Mucosa of stomach (tissue), 1 donor: ENCODE results near the gene SPAM1.

Experiments used
- H3K27me3 ChIP-seq: one replicate; pipeline ENCODE4 v1.7.0; 2013; ENCODE audit warnings: mild to moderate bottlenecking, low read length; ENCODE audit not compliant: control insufficient read depth, insufficient read depth
- H3K36me3 ChIP-seq: one replicate; pipeline ENCODE4 v1.7.0; 2013; ENCODE audit warnings: low read length; ENCODE audit not compliant: control insufficient read depth, insufficient read depth
- H3K4me1 ChIP-seq: one replicate; pipeline ENCODE4 v1.7.0; 2013; ENCODE audit warnings: mild to moderate bottlenecking, low read length; ENCODE audit not compliant: control insufficient read depth, insufficient read depth
- H3K4me3 ChIP-seq: one replicate; pipeline ENCODE4 v1.7.0; 2013; ENCODE audit warnings: low read length
- H3K9ac ChIP-seq: one replicate; pipeline ENCODE4 v1.7.0; 2013; ENCODE audit warnings: mild to moderate bottlenecking, low read length, moderate library complexity
- H3K9me3 ChIP-seq: one replicate; pipeline ENCODE4 v1.7.0; 2013; ENCODE audit warnings: mild to moderate bottlenecking, low read length, moderate library complexity; ENCODE audit not compliant: control insufficient read depth
- donor health status: Pancreatic carcinoma.

SPAM1 gene

DNA sequence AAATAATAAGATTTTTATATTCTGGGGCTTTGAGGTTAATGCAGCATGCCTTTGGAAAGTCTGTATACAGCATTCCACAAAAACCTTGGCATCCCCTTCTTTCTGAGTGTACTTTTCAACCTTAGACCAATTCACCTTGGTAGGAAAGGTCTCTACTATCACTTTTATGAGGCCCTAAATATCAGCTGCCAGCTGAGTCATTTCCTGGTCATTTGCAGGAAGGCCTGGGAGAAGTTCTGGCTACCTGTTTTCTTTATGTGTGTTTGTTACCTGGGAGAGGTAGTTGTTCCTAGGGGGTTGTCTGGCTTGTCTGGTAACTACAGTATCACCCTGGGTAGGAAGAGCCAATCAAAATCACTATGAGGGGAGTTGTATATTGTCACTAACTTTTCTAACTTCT lies 4.1 kb downstream of the SPAM1 start:
- H3K4me3 ChIP-seq, result no peak overlapping the region
- H3K36me3 ChIP-seq, result no peaks in the 10 kb centered on the region
- H3K9ac ChIP-seq, result no peak overlapping the region
- no peaks in the 10 kb centered on the region for H3K27me3 ChIP-seq
- no peaks in the 10 kb centered on the region for H3K9me3 ChIP-seq
- peaks cover 11% of the 10 kb centered on the region for H3K4me1 ChIP-seq

DNA sequence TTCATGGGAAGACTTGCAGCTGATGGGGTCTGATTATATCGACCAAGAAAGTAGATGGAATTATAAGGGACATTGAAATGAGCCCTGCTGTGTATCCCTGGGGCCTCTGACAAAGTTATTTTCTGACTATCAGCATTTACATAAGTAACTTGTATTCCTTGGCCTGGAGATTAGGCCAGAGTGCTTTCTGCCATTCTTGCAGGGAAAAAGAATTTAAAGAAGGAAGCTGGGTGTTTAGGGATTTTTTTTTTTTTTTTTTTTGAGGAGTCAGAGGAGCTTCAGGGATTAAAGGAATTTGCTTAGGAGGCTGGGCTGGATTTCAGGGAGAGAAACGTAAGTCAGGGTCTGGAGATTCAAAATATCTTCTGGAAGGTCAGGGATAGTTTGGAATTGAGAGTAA lies 4.6 kb downstream of the SPAM1 start:
- H3K27me3 ChIP-seq, result no peaks in the 10 kb centered on the region
- H3K9ac ChIP-seq, result no peak overlapping the region
- peaks cover 11% of the 10 kb centered on the region for H3K4me1 ChIP-seq
- H3K4me3 ChIP-seq, result no peak overlapping the region
- H3K9me3 ChIP-seq, result no peaks in the 10 kb centered on the region
- H3K36me3 ChIP-seq, result no peaks in the 10 kb centered on the region

DNA sequence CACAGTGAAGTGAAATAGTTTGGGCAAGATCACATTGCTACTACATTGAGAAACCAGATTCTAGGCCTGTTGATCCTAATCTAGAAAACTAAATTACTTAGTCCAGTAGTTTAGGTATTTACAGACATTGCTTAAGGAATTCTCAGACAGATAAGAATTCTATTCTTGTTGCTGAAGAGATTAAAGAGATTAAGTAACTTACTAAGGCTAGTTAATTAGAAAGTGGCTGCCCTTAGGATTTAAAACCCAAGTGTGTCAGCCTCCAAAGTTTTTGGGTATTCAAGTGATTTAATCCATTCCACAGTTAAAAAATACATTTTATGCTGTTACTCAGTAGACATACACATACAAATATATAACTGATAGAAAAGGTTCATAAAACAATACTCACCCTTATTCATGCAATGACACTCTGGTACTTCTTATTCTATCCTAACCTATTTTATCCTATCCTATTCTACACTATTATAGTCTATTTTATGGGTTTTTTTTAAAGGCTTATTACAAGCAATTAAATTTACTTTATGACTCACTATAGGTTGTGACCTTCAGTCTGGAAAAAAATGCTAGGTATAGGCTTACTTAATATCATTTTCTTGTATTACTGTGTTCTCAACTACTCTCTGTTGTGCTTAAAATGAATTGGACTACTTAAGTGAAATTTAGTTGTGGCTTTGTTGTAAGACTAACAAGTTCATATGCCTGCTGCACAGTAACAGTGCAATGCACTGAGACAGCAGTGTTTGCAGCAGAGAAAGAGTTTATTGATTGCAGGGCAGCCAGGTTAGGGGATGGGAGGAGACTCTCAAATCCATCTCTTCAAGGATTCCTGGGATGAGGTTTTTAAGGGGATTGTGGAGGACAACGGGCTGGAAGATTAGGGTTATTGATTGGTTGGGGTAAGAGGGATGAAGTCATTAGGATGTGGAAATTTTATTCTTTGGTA lies 10.7 kb downstream of the SPAM1 start:
- peaks cover 5% of the 10 kb centered on the region for H3K9me3 ChIP-seq
- no peak overlapping the region for H3K9ac ChIP-seq
- no peaks in the 10 kb centered on the region for H3K36me3 ChIP-seq
- H3K27me3 ChIP-seq, result no peaks in the 10 kb centered on the region
- peaks cover 9% of the 10 kb centered on the region for H3K4me1 ChIP-seq
- no peak overlapping the region for H3K4me3 ChIP-seq

DNA sequence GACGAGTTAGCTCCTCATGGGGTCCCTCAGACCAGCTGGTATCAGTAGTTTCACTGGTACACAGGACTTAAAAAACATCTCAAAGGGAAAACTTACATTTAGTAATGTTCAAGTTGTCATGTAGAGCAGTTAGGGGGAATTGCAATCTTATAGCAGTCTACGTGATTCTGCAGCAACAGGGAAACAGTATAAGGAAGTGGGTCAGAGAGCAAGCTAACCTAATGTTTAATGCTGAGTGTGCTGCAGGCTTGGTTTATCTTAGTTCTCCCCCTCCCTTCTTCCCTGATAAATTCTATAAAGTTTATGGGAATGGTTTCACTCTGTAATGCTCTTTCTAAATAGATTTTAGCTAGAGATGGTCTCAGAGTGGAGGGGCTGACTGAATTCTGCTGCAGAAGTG lies 11.3 kb downstream of the SPAM1 start:
- Histone ChIP-seq H3K4me3 (no peak overlapping the region), H3K9ac (no peak overlapping the region), H3K27me3 (no peaks in the 10 kb centered on the region), H3K9me3 (peaks cover 5% of the 10 kb centered on the region), H3K4me1 (peaks cover 15% of the 10 kb centered on the region), H3K36me3 (no peaks in the 10 kb centered on the region)

DNA sequence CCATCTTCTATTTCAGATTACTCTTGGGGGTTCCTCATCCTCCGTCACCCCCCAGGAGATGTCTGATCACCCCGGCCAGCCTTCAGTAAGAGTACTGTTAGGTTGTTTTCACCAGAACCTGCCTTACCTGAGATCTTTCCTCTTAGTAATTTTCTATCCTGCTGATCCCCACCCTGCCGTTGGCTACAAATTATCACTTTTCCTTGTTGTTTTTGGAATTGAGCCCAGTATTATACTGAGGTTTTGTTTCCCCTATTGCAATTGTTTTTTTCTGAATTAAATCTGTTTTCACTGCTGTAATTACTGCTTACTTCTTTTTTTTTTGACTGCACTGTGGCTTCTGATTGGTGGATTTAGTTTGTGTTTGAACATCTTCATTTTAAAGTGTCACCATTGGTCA lies 14.7 kb downstream of the SPAM1 start:
- H3K27me3 ChIP-seq, result no peaks in the 10 kb centered on the region
- H3K4me3 ChIP-seq, result no peak overlapping the region
- H3K36me3 ChIP-seq, result no peaks in the 10 kb centered on the region
- H3K9me3 ChIP-seq, result peaks cover 5% of the 10 kb centered on the region
- H3K9ac ChIP-seq, result no peak overlapping the region
- H3K4me1 ChIP-seq, result peaks cover 18% of the 10 kb centered on the region

DNA sequence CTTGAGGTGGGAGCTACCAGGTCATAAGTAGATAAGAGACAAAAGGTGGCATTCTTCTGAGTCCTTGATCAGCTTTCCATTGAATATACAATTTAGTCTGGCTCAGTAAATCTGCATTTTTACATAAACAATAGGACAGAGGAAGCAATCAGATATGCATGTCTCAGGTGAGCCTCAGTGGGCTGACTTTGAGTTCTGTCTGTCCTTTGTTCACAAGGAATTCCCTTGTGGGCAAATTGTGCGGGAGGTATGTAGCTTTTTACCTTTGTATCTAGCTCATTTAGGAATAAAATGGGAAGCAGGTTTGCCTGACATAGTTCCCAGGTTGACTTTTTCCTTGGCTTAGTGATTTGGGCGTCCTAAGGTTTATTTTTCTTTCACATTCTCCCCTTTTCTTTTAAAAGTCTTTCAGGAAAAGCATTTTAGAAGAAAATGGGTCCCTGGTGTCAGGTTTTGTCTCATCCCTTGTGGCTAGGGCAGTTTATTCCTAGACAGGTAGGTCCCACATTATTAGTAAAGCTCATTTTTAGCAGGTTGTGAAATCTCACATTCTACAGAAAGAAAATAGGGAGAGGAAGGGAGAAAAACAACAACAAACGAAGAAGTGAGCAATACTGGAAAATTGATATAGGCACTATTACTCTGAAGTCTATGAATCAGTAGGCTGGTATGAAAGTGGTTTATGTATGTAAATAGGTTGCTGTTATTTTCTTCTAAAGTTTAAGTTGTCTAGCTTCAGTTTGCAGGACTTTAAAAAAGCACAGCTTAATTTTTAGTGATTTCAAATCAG lies 16.5 kb downstream of the SPAM1 start:
- peaks cover 18% of the 10 kb centered on the region for H3K4me1 ChIP-seq
- no peaks in the 10 kb centered on the region for H3K9me3 ChIP-seq
- no peaks in the 10 kb centered on the region for H3K36me3 ChIP-seq
- no peak overlapping the region for H3K4me3 ChIP-seq
- H3K27me3 ChIP-seq, result no peaks in the 10 kb centered on the region
- H3K9ac ChIP-seq, result no peak overlapping the region

DNA sequence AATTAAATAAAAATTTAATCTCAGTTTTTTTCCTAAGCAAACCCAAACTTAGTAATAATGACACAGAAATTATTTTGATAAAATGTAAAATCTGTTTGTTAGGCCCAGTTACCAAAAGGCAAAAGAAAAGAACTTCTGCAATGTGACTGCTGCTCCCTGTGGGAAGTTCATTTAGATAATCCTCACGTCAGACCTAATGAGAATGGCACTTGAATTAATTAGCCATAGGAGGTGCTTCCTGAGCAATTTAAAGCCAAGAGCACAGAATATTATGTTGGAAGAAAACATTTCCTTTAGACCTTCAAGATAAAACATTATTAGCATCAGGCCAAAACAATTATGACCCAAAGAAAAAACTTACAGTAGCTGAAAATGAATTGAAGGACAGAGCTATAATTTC lies 19.4 kb downstream of the SPAM1 start:
- peaks cover 16% of the 10 kb centered on the region for H3K4me1 ChIP-seq
- H3K27me3 ChIP-seq, result no peaks in the 10 kb centered on the region
- H3K9me3 ChIP-seq, result no peaks in the 10 kb centered on the region
- H3K36me3 ChIP-seq, result no peaks in the 10 kb centered on the region
- H3K9ac ChIP-seq, result no peak overlapping the region
- H3K4me3 ChIP-seq, result no peak overlapping the region

DNA sequence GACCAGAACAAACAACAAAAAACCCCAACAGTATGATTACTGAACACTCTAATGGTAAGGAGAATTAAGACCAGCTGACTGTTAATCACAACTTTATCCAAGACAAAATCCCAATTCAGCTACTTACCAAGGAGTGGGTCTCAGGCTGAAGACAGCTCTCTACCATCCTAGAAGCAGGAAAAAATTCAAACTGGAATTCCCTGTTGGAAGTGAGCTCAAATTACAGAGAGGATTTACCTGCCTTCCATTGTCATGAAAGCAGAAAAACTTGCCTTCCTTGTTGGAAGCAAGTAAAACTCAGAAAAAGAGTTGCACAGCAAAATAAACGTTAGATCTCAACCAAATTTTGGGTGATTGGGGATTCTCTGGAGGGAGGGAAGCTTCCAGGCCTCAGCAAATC lies 20.9 kb downstream of the SPAM1 start:
- Histone ChIP-seq H3K27me3 (no peaks in the 10 kb centered on the region), H3K9me3 (no peaks in the 10 kb centered on the region), H3K4me1 (peaks cover 8% of the 10 kb centered on the region), H3K36me3 (no peaks in the 10 kb centered on the region), H3K4me3 (no peak overlapping the region), H3K9ac (no peak overlapping the region)

DNA sequence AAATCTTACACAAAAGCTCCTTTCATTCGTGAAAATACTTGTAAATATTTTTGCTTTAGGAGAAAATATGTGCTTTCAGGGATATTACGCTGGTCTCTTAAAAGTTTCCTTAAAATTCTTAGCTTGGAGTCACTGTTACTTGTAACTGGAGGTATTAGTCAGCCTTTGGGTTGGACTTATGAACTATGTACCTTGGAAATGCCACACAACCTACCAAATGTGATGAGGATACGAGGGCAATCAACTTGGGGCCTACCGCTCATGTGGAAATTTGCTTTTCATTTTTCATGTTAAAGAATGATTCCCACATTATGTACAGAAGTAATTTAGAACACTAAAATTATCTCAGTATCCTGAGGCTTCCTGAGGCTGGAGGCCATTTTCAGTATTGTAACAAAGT lies 23.1 kb downstream of the SPAM1 start:
- no peaks in the 10 kb centered on the region for H3K9me3 ChIP-seq
- no peak overlapping the region for H3K4me3 ChIP-seq
- no peaks in the 10 kb centered on the region for H3K27me3 ChIP-seq
- H3K4me1 ChIP-seq, result no peaks in the 10 kb centered on the region
- no peak overlapping the region for H3K9ac ChIP-seq
- no peaks in the 10 kb centered on the region for H3K36me3 ChIP-seq

DNA sequence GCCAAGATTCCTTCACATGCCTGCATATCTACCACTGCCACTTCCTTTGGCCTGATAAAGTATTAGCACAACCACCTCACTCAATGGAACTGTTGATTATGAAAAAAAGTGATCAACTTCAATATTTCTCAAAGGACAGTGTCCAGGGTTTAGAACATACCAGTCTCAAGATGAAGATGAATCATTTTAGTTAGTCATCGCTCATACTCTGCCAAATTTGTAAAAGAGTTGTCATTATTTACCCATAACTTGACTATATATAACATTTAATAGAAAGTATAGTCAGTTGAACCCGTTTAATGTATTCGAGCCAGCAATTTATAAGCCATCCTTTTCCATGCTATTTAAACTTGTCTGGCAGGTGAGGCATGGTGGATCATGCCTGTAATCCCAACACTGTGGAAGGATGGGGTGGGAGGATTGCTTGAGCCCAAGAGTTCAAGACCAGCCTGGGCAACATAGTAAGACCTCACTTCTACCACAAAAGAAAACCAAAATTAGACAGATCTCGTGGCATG lies 33.2 kb downstream of the SPAM1 start:
- no peaks in the 10 kb centered on the region for H3K4me1 ChIP-seq
- no peak overlapping the region for H3K4me3 ChIP-seq
- no peaks in the 10 kb centered on the region for H3K9me3 ChIP-seq
- H3K36me3 ChIP-seq, result no peaks in the 10 kb centered on the region
- H3K27me3 ChIP-seq, result no peaks in the 10 kb centered on the region
- H3K9ac ChIP-seq, result no peak overlapping the region

DNA sequence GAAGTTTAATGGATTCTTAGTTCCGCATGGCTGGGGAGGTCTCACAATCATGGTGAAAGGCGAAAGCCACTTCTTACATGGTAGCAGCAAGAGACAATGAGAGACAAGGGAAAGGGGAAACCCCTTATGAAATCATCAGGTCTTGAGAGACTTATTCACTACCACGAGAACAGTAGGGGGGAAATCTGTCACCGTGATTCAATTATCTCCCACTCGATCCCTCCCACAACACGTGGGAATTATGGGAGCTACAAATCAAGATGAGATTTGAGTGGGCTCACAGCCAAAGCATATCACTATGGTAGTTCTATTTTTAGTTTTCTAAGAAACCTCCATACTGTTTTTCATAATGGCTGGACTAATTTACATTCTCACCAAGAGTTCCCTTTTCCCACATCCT lies 36.7 kb downstream of the SPAM1 start:
- H3K9me3 ChIP-seq, result no peaks in the 10 kb centered on the region
- no peak overlapping the region for H3K4me3 ChIP-seq
- H3K4me1 ChIP-seq, result no peaks in the 10 kb centered on the region
- H3K27me3 ChIP-seq, result no peaks in the 10 kb centered on the region
- no peak overlapping the region for H3K9ac ChIP-seq
- no peaks in the 10 kb centered on the region for H3K36me3 ChIP-seq

DNA sequence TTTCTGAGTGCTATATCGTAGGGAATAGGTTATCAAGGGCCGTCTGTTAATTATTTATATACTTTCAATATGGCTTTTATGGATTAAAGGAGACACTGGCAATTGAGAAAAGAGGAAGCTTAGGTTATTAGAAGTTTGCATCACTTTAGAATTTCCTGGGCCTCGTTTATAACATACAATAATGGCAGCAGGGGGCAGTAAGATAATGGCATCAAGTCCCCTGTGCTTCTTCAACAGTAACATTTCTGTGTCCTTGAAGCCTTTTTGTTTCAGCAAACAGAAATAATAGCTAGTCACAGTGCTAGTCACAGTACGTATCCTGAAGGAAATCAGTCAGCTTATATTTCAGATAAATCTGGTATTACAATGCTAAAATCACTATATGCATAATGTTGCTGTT lies 41.9 kb downstream of the SPAM1 start:
- Histone ChIP-seq H3K9ac (no peak overlapping the region), H3K4me1 (no peaks in the 10 kb centered on the region), H3K36me3 (no peaks in the 10 kb centered on the region), H3K9me3 (no peaks in the 10 kb centered on the region), H3K4me3 (no peak overlapping the region), H3K27me3 (no peaks in the 10 kb centered on the region)
